ENCODE data around the gene CBLL1. TPM values are rescaled to one million over a fixed set of nuclear protein-coding genes. Genes with fewer than 3 reads are reported as not detected.

Gene CBLL1
- total and polyA plus RNA-seq, 10 of the 15 experiments (the other 5 are each of a cell fraction or from before 2014, with no cell fraction given) = 7.2 to 40.1 (median 23.4) TPM

GRCh38 chr7:107773027-107773426 is 29.1 kb downstream of the CBLL1 start:
- POLR2A ChIA-PET = no interaction called here
- 45% methylated on average over 2 of the region's 2 CpGs for WGBS (ENCODE audit: insufficient coverage, insufficient replicate concordance, low lambda C conversion rate, missing lambda C conversion rate)
- CTCF ChIA-PET = interaction anchor here (0.8 kb wide), 1 partner anchor 31 kb away, joined by 3 read pairs; no protein-coding TSS in a partner anchor
- SMC1A ChIA-PET (ENCODE audit: uncharacterized antibody, unreplicated experiment) = interaction anchor here (0.6 to 1.3 kb wide), 2 partner anchors 31 to 866 kb away, joined by 3 read pairs; no protein-coding TSS in a partner anchor
- FAIRE-seq (no peak), ATAC-seq (no peak), DNase-seq (ENCODE audit: low read depth, low spot score) (no peak)
- Histone ChIP-seq H2AFZ (ENCODE audit: control insufficient read depth, low read depth, low read length) (no peak overlapping the region), H3K9ac (ENCODE audit: control insufficient read depth, insufficient read depth, low read length) (no peak overlapping the region), H3K4me3 (no peak overlapping the region), H3K79me2 (ENCODE audit: control insufficient read depth, insufficient read depth, low read length) (no peaks in the 10 kb centered on the region), H3K27ac (ENCODE audit: control insufficient read depth, insufficient read depth) (no peak overlapping the region), H3K9me3 (replicated peaks; ENCODE audit: control insufficient read depth, insufficient read depth, low read length) (no peaks in the 10 kb centered on the region), H3K36me3 (ENCODE audit: control insufficient read depth in 2 of 2, insufficient read depth in 2 of 2, low read length in 1 of 2) (no peaks in the 10 kb centered on the region), H3K4me1 (ENCODE audit: control insufficient read depth, insufficient read depth, low read length) (no peaks in the 10 kb centered on the region), H3K27me3 (replicated peaks in 1 of 2; ENCODE audit: control insufficient read depth in 2 of 2, insufficient read depth in 2 of 2, low read length in 1 of 2) (no peaks in the 10 kb centered on the region), H4K20me1 (ENCODE audit: control insufficient read depth, insufficient read depth) (no peaks in the 10 kb centered on the region), H3K4me2 (ENCODE audit: control insufficient read depth, insufficient read depth) (no peak overlapping the region)
- BruUV-seq (replicated peaks) = no TSS peak
- in situ Hi-C loops (cut with MboI) (no loop called here), intact Hi-C loops (cut with micrococcal nuclease; ENCODE audit: unreplicated experiment) (no loop called here)
- RAD21 ChIA-PET (ENCODE audit: unreplicated experiment) = no interaction called here
- no peak for TF ChIP-seq CREM (IDR thresholded peaks at IDR 0.05; ENCODE audit: low read depth)
- TF ChIP-seq SMARCA5 (IDR thresholded peaks at IDR 0.05) = no peak
- no peak for TF ChIP-seq E2F4 (IDR thresholded peaks at IDR 0.05; ENCODE audit: low read depth, low read length)

- 62% methylated on average over 3 of the region's 3 CpGs for WGBS (ENCODE audit: insufficient coverage, insufficient replicate concordance, low lambda C conversion rate, missing lambda C conversion rate)
- Histone ChIP-seq H3K4me1 (ENCODE audit: control insufficient read depth, insufficient read depth, low read length) (no peaks in the 10 kb centered on the region), H3K4me2 (ENCODE audit: control insufficient read depth, insufficient read depth) (no peak overlapping the region), H3K9ac (ENCODE audit: control insufficient read depth, insufficient read depth, low read length) (no peak overlapping the region), H3K79me2 (ENCODE audit: control insufficient read depth, insufficient read depth, low read length) (no peaks in the 10 kb centered on the region), H3K27ac (ENCODE audit: control insufficient read depth, insufficient read depth) (no peak overlapping the region), H3K4me3 (no peak overlapping the region), H3K27me3 (replicated peaks in 1 of 2; ENCODE audit: control insufficient read depth in 2 of 2, insufficient read depth in 2 of 2, low read length in 1 of 2) (no peaks in the 10 kb centered on the region), H3K9me3 (replicated peaks; ENCODE audit: control insufficient read depth, insufficient read depth, low read length) (no peaks in the 10 kb centered on the region), H3K36me3 (ENCODE audit: control insufficient read depth in 2 of 2, insufficient read depth in 2 of 2, low read length in 1 of 2) (no peaks in the 10 kb centered on the region), H2AFZ (ENCODE audit: control insufficient read depth, low read depth, low read length) (no peak overlapping the region), H4K20me1 (ENCODE audit: control insufficient read depth, insufficient read depth) (no peaks in the 10 kb centered on the region)
- BruUV-seq (replicated peaks) = no TSS peak
- ChIA-PET CTCF (no interaction called here), RAD21 (ENCODE audit: unreplicated experiment) (no interaction called here), SMC1A (ENCODE audit: uncharacterized antibody, unreplicated experiment) (no interaction called here), POLR2A (no interaction called here)
- DNase-seq (ENCODE audit: low read depth, low spot score) = no peak
- in situ Hi-C loops (cut with MboI) = no loop called here
- ATAC-seq = no peak
- FAIRE-seq = no peak
- TF ChIP-seq RCOR1 (conservative IDR thresholded peaks at IDR 0.05; ENCODE audit: low read depth, low read length) (no peak), WRNIP1 (IDR thresholded peaks at IDR 0.05; ENCODE audit: borderline replicate concordance, low read depth, low read length) (no peak), BRCA1 (IDR thresholded peaks at IDR 0.05; ENCODE audit: low read depth, low read length) (no peak), TCF12 (IDR thresholded peaks at IDR 0.05; ENCODE audit: low read depth, low read length) (no peak), RAD21 (IDR thresholded peaks at IDR 0.05; ENCODE audit: insufficient read depth, low read depth, low read length) (no peak), ZSCAN29 (IDR thresholded peaks at IDR 0.05) (no peak), MAX (IDR thresholded peaks at IDR 0.05; ENCODE audit: low read depth, low read length) (no peak), RELB (IDR thresholded peaks at IDR 0.05; ENCODE audit: low read depth) (no peak), NR2C1 (IDR thresholded peaks at IDR 0.05) (no peak), CBFB (IDR thresholded peaks at IDR 0.05; ENCODE audit: low read depth) (no peak), PKNOX1 (IDR thresholded peaks at IDR 0.05) (no peak), MEF2A (IDR thresholded peaks at IDR 0.05; ENCODE audit: insufficient read depth, low read depth, low read length) (no peak), EZH2 (IDR thresholded peaks at IDR 0.05; ENCODE audit: borderline replicate concordance, control insufficient read depth, low read depth, low read length) (no peak)
- intact Hi-C loops (cut with micrococcal nuclease; ENCODE audit: unreplicated experiment) = no loop called here
Measured at GRCh38 chr7:107777702-107778101, 33.8 kb downstream of the CBLL1 start.
